ENCODE results near the gene CHI3L2.
A peak's percentile ranks its signal among the peaks of the same experiment; 100 is the strongest.
"Not testable (repeated sequence)": the region's sequence is repeated elsewhere in the genome, so short reads cannot be mapped to it uniquely, and the experiment has no call there.

Gene CHI3L2

GRCh38 chr1:111202366-111202706, 25.2 kb upstream of the CHI3L2 start:
- no peak for DNase-seq (ENCODE audit: low read depth in 2 of 2)

- no peak for DNase-seq (ENCODE audit: low read depth in 2 of 2)
These were observed 24.5 kb upstream of the CHI3L2 start for GRCh38 chr1:111202707-111203623.

- DNase-seq (ENCODE audit: low read depth in 2 of 2): peak; percentile 47 to 73
These were observed 23.8 kb upstream of the CHI3L2 start for GRCh38 chr1:111203681-111204200.

- DNase-seq (ENCODE audit: low read depth in 2 of 2): peak in 1 of 2 donors; percentile 56
These were observed 23.1 kb upstream of the CHI3L2 start for GRCh38 chr1:111204201-111204982.

- no peak for DNase-seq (ENCODE audit: low read depth in 2 of 2)
These were observed 22.4 kb upstream of the CHI3L2 start for GRCh38 chr1:111204983-111205713.

- DNase-seq (ENCODE audit: low read depth in 2 of 2): no peak
These were observed 21.8 kb upstream of the CHI3L2 start for GRCh38 chr1:111205714-111206050.

- DNase-seq (ENCODE audit: low read depth in 2 of 2): no peak
These were observed 18.6 kb upstream of the CHI3L2 start for GRCh38 chr1:111208921-111209320.

GRCh38 chr1:111209622-111210021, 17.9 kb upstream of the CHI3L2 start:
- no peak for DNase-seq (ENCODE audit: low read depth in 2 of 2)

- DNase-seq (ENCODE audit: low read depth in 2 of 2): no peak
These were observed 15.6 kb upstream of the CHI3L2 start for GRCh38 chr1:111211921-111212320.

GRCh38 chr1:111212634-111213335, 14.7 kb upstream of the CHI3L2 start:
- DNase-seq (ENCODE audit: low read depth in 2 of 2): no peak

- DNase-seq (ENCODE audit: low read depth in 2 of 2): no peak
These were observed 14.1 kb upstream of the CHI3L2 start for GRCh38 chr1:111213412-111213811.

- no peak for DNase-seq (ENCODE audit: low read depth in 2 of 2)
These were observed 13.3 kb upstream of the CHI3L2 start for GRCh38 chr1:111214074-111214801.

- DNase-seq (ENCODE audit: low read depth in 2 of 2): no peak
These were observed 12.6 kb upstream of the CHI3L2 start for GRCh38 chr1:111214884-111215283.

GRCh38 chr1:111215285-111215684, 12.2 kb upstream of the CHI3L2 start:
- not testable (repeated sequence) for DNase-seq (ENCODE audit: low read depth in 2 of 2)

- no peak for DNase-seq (ENCODE audit: low read depth in 2 of 2)
These were observed 10.8 kb upstream of the CHI3L2 start for GRCh38 chr1:111216751-111217150.

- DNase-seq (ENCODE audit: low read depth in 2 of 2): no peak
These were observed 10.2 kb upstream of the CHI3L2 start for GRCh38 chr1:111217183-111217910.

- no peak for DNase-seq (ENCODE audit: low read depth in 2 of 2)
These were observed 8.6 kb upstream of the CHI3L2 start for GRCh38 chr1:111218701-111219556.

GRCh38 chr1:111219557-111220286, 7.8 kb upstream of the CHI3L2 start:
- no peak for DNase-seq (ENCODE audit: low read depth in 2 of 2)

Data from stimulated activated CD4-positive, alpha-beta T cell treated with anti-CD3 and anti-CD28 coated beads, Interleukin-1b, Interleukin-23, amount 100 ng/mL, for 1 hour (primary cell).